ENCODE measurements around the gene SAG. TPM values are rescaled to one million over a fixed set of nuclear protein-coding genes. Genes with fewer than 3 reads are reported as not detected.
"Not testable (repeated sequence)": the region's sequence is repeated elsewhere in the genome, so short reads cannot be mapped to it uniquely, and the experiment has no call there.

The SAG gene
- polyA plus RNA-seq, 12 donors, result 0.04 to 0.27 (median 0.07) TPM; not detected in 3

GRCh38 chr2:233354971-233355574 lies 47.5 kb downstream of the SAG start:
- no peak for DNase-seq

GRCh38 chr2:233355916-233356315 lies 48.3 kb downstream of the SAG start:
- DNase-seq, result no peak

GRCh38 chr2:233356546-233357308 lies 49.1 kb downstream of the SAG start:
- DNase-seq, result no peak

GRCh38 chr2:233358335-233358734 lies 50.7 kb downstream of the SAG start:
- no peak for DNase-seq

- no peak for DNase-seq
These were observed 51.3 kb downstream of the SAG start for GRCh38 chr2:233358947-233359346.

- no peak for DNase-seq
These were observed 52.2 kb downstream of the SAG start for GRCh38 chr2:233359823-233360222.

- no peak for DNase-seq
These were observed 53.2 kb downstream of the SAG start for GRCh38 chr2:233360771-233361176.

- no peak for DNase-seq
These were observed 53.7 kb downstream of the SAG start for GRCh38 chr2:233361297-233361696.

- no peak for DNase-seq
These were observed 55.1 kb downstream of the SAG start for GRCh38 chr2:233362742-233363141.

GRCh38 chr2:233363744-233364235 lies 56.2 kb downstream of the SAG start:
- no peak for DNase-seq

- no peak for DNase-seq
These were observed 58.4 kb downstream of the SAG start for GRCh38 chr2:233365861-233366520.

GRCh38 chr2:233367586-233367985 lies 60.0 kb downstream of the SAG start:
- DNase-seq, result no peak

- no peak for DNase-seq
These were observed 61.1 kb downstream of the SAG start for GRCh38 chr2:233368756-233369155.

- no peak for DNase-seq
These were observed 61.8 kb downstream of the SAG start for GRCh38 chr2:233369462-233369861.

- no peak for DNase-seq
These were observed 62.5 kb downstream of the SAG start for GRCh38 chr2:233369897-233370685.

GRCh38 chr2:233371641-233372040 lies 64.0 kb downstream of the SAG start:
- DNase-seq, result no peak

- DNase-seq, result no peak
These were observed 65.2 kb downstream of the SAG start for GRCh38 chr2:233372855-233373254.

GRCh38 chr2:233373316-233373715 lies 65.7 kb downstream of the SAG start:
- DNase-seq, result no peak

- DNase-seq, result not testable (repeated sequence)
These were observed 67.2 kb downstream of the SAG start for GRCh38 chr2:233374776-233375175.

GRCh38 chr2:233375490-233376314 lies 68.1 kb downstream of the SAG start:
- no peak for DNase-seq

GRCh38 chr2:233379034-233379433 lies 71.4 kb downstream of the SAG start:
- DNase-seq, result no peak
